K562 (cell line): ENCODE data around the gene SPDYE4. TPM values are rescaled to one million over a fixed set of nuclear protein-coding genes. Genes with fewer than 3 reads are reported as not detected.

Experiments
- ATAC-seq: fragments of 200-7000 bp; cut with Tn5 transposase; 3 replicates; pipeline ENCODE4 v1.9.1; 2020; ENCODE audit warnings: moderate library complexity
- BruUV-seq: library from RNA; stranded (reverse); fragments of 400-500 nt; replicated peaks from 2 replicates; lab custom pipeline; 2021; lab: Mats Ljungman, UMichigan
- CTCF ChIA-PET: fragments of 300-600 bp; formaldehyde crosslinking; extraction: SDS; loops from one replicate; lab custom pipeline; 2021; ENCODE audit warnings: low intra/inter-chr PET ratio; lab: Yijun Ruan, JAX
- POLR2A ChIA-PET: fragments of 300-600, 350-650 bp; sonication (Branson Sonifier 250); formaldehyde crosslinking; extraction: SDS; loops from one replicate; lab custom pipeline; 2021; ENCODE audit warnings: antibody characterized with exemption, inconsistent platforms; lab: Yijun Ruan, JAX
- DNase-seq, 4 experiments: peaks; one replicate each; pipeline versions ENCODE4 v3.0.0 to v3.0.0-alpha.2; 2011 to 2018; ENCODE audit warnings: low spot score in 3 of 4, mixed read lengths in 3 of 4; ENCODE audit errors: extremely low read depth in 1 of 4
- FAIRE-seq: peaks from 2 replicates; lab custom pipeline; 2011; peaks lifted over from hg19 to GRCh38; lab: Jason Lieb, UNC
- H2AFZ ChIP-seq: 2 replicates; pipeline ENCODE4 v1.6.0; 2011; ENCODE audit warnings: low read depth, low read length, control low read depth, inconsistent platforms
- H3K27ac ChIP-seq: fragments of 200-600 bp; 3 replicates; pipeline ENCODE4 v1.8.0; 2011; ENCODE audit warnings: low read depth, mild to moderate bottlenecking, control low read depth, inconsistent platforms, low read length, moderate library complexity, mixed read lengths; ENCODE audit errors: extremely low read depth
- H3K27me3 ChIP-seq, 2 experiments: fragments of 300-600 bp in 1 of 2; 2 replicates in 1 of 2; 3 replicates in 1 of 2; pipeline versions ENCODE4 v1.6.0 to v1.8.0; 2011; ENCODE audit warnings: inconsistent platforms in 2 of 2, low read length in 2 of 2, mild to moderate bottlenecking in 1 of 2, mixed read lengths in 1 of 2, moderate library complexity in 1 of 2; ENCODE audit not compliant: control insufficient read depth in 2 of 2, insufficient read depth in 2 of 2
- H3K36me3 ChIP-seq: fragments of 300-600 bp; 3 replicates; pipeline ENCODE4 v1.8.0; 2011; ENCODE audit warnings: mild to moderate bottlenecking, low read length, inconsistent platforms; ENCODE audit not compliant: control insufficient read depth, insufficient read depth
- H3K4me1 ChIP-seq, 2 experiments: fragments of 200-600 bp in 1 of 2; replicated peaks in 1 of 2; 2 replicates in 1 of 2; 3 replicates in 1 of 2; pipeline versions ENCODE4 v1.5.1 to v1.8.0; 2011; ENCODE audit warnings: inconsistent platforms in 2 of 2, low read length in 2 of 2, mild to moderate bottlenecking in 1 of 2, mixed read lengths in 1 of 2, moderate library complexity in 1 of 2; ENCODE audit not compliant: control insufficient read depth in 2 of 2, insufficient read depth in 2 of 2
- H3K4me2 ChIP-seq: 2 replicates; pipeline ENCODE4 v1.6.1; 2011; ENCODE audit warnings: low read length, control low read depth, inconsistent platforms, mixed read lengths; ENCODE audit not compliant: insufficient read depth
- H3K4me3 ChIP-seq: fragments of 200-600 bp; sonication (generic), shearing (Covaris generic); 2 replicates; pipeline ENCODE4 v1.5.1; 2016; ENCODE audit warnings: control low read depth, inconsistent platforms
- H3K79me2 ChIP-seq: fragments of 200-600 bp; 3 replicates; pipeline ENCODE4 v1.8.0; 2011; ENCODE audit warnings: low read length, inconsistent platforms; ENCODE audit not compliant: control insufficient read depth, insufficient read depth
- H3K9ac ChIP-seq, 2 experiments: 2 replicates each; pipeline versions ENCODE4 v1.6.0 to v1.6.1; 2011; ENCODE audit warnings: low read depth in 2 of 2, low read length in 2 of 2, control low read depth in 1 of 2, inconsistent platforms in 1 of 2, mild to moderate bottlenecking in 1 of 2, mixed read lengths in 1 of 2; ENCODE audit not compliant: insufficient read depth in 1 of 2
- H3K9me1 ChIP-seq: one replicate; pipeline ENCODE4 v1.6.0; 2011; ENCODE audit warnings: inconsistent platforms, mild to moderate bottlenecking, low read length, moderate library complexity; ENCODE audit not compliant: control insufficient read depth, insufficient read depth
- H3K9me3 ChIP-seq: replicated peaks from 2 replicates; pipeline ENCODE4 v1.5.1; 2011; ENCODE audit warnings: low read depth, low read length, inconsistent platforms; ENCODE audit not compliant: control insufficient read depth, insufficient read depth
- H4K20me1 ChIP-seq: replicated peaks from 2 replicates; pipeline ENCODE4 v1.6.1; 2011; ENCODE audit warnings: low read length, inconsistent platforms, mixed read lengths; ENCODE audit not compliant: control insufficient read depth, insufficient read depth
- HNRNPK ChIP-seq: fragments of 200-400 bp; formaldehyde crosslinking; IDR thresholded peaks from one replicate; pipeline ENCODE4 v1.6.1; 2018; ENCODE audit warnings: mild to moderate bottlenecking, low read depth, low read length; ENCODE audit not compliant: poor library complexity, severe bottlenecking
- NR3C1 ChIP-seq: sonication (generic); formaldehyde crosslinking; IDR thresholded peaks from 2 replicates; pipeline ENCODE4 v1.8.1; 2022; ENCODE audit warnings: missing genetic modification reagents
- WGBS: fragments of 100-300 bp; shearing (Covaris generic); methylation state at CpG from one replicate; pipeline ENCODE4 v1.1.6; 2016; ENCODE audit warnings: low coverage, mixed read lengths; ENCODE audit not compliant: insufficient coverage; ENCODE audit errors: missing lambda C conversion rate; 5-methylcytosine and 5-hydroxymethylcytosine counted together
- in situ Hi-C: fragments of 300-500 bp; cut with MboI; formaldehyde crosslinking; loops from 4 replicates; pipeline ENCODE4 v1.15.0; 2018; ENCODE audit warnings: inconsistent platforms, mixed read lengths
- intact Hi-C: fragments of 100-400 bp; cut with micrococcal nuclease; formaldehyde crosslinking; loops from 2 replicates; pipeline ENCODE4 v1.14.2; 2022
- polyA plus RNA-seq, 8 experiments: library from polyadenylated mRNA; depleted of rRNA in 4 of 8; stranded (reverse) in 5 of 8; unstranded in 3 of 8; fragments of >200 nt; fragmentation: Nextera tagmentation in 2 of 8; fragmentation: Illumina TruSeq in 1 of 8; extraction: Ambion mirVana in 2 of 8; extraction: Trizol in 1 of 8; gene quantifications; 2 replicates each; pipeline versions ENCODE4 v1.2.1 to v1.2.3, GENCODE V29; 2011 to 2014; ENCODE audit warnings: inconsistent platforms in 1 of 8, missing spikeins in 1 of 8
- total RNA-seq, 7 experiments: library from RNA; depleted of rRNA in 6 of 7; stranded (reverse); fragments of >200 nt in 6 of 7; fragmentation: Illumina TruSeq in 2 of 7; extraction: Trizol in 2 of 7; gene quantifications; 2 replicates each; pipeline versions ENCODE4 v1.2.1 to v1.2.3, GENCODE V29; 2011 to 2021; ENCODE audit warnings: low replicate concordance in 1 of 7

SPDYE4 gene
- total and polyA plus RNA-seq, 9 of the 15 experiments (the other 6 are each of a cell fraction or from before 2014, with no cell fraction given) = not detected

DNA sequence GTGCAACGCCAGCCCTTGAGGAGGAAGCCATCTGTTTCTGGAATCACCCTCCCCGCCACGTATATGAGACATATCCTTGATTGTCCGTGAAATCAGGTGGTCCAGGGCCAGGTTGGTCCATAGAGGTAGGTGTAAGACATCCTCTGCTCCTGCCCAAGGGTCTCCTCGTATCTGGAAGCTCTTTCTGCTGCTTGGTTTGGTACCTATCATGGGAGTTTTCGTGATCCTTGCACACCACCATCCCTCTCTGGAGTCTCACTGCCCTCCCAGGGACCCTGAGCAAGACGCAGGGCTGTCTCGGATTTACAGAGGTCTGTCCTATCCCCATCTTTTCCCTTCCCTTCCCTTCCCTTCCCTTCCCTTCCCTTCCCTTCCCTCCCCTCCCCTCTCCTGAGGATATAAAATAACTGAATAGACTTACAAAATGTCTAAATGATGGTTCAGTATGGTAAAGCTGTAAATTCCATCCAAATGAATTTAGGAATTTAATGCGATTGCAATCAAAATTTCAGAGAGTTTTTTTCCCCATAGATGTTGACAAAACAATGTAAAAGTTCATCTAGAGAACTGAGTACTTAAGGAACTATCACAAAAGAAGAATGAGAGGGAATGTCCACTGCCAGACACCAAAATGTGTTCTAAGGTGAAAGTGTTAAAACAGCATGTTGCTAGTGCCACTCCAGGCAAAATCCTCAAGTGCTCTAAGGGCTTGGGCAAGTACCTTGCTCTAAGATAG is 11.7 kb downstream of the SPDYE4 start:
- H3K9me1 ChIP-seq = no peaks in the 10 kb centered on the region
- no peak for DNase-seq
- 4% methylated on average over 4 of the region's 9 CpGs for WGBS
- H3K79me2 ChIP-seq = no peaks in the 10 kb centered on the region
- ATAC-seq = peak; percentile 18
- ChIA-PET POLR2A (interaction anchor here (1.0 kb wide), 1 partner anchor 326 kb away, joined by 3 read pairs; no protein-coding TSS in a partner anchor), CTCF (interaction anchor here (0.7 to 1.2 kb wide), 3 partner anchors 173 to 364 kb away, joined by 3 to 6 read pairs (median 4); partner anchors contain the start of gene RPL26)
- H3K4me3 ChIP-seq = peak overlapping the region; percentile 50
- H3K36me3 ChIP-seq = no peaks in the 10 kb centered on the region
- TF ChIP-seq NR3C1 (CRISPR knock-in tag) (no peak), HNRNPK (peak; percentile 36)
- H3K4me2 ChIP-seq = peak overlapping the region; percentile 86
- intact Hi-C loops = loop anchor here (2.0 to 10.0 kb wide), 4 partner anchors 148 to 332 kb away; no protein-coding TSS in a partner anchor
- peak overlapping the region; percentile 80 for H2AFZ ChIP-seq
- 0 out of 2 replicates have a peak, but pooled peaks cover 1% of the 10 kb centered on the region for H3K9me3 ChIP-seq
- in situ Hi-C loops = no loop called here
- H3K27ac ChIP-seq = no peak overlapping the region
- peaks cover 0 to 4% of the 10 kb centered on the region in 2 experiments; a peak in 3 of 5 replicates for H3K4me1 ChIP-seq
- no peaks in the 10 kb centered on the region for H4K20me1 ChIP-seq
- peak overlapping the region in 1 of 2 experiments; percentile 72; a peak in 1 of 4 replicates for H3K9ac ChIP-seq
- FAIRE-seq = no peak
- peaks cover 2 to 4% of the 10 kb centered on the region in 2 experiments; a peak in 1 of 5 replicates for H3K27me3 ChIP-seq
- BruUV-seq = no TSS peak
